GM21381 (cell line): ENCODE results near the gene FAM181A.

Source experiments
- ATAC-seq: cut with Tn5 transposase; IDR thresholded peaks from one replicate; pipeline ENCODE4 v1.9.1; 2021; ENCODE audit warnings: mild to moderate bottlenecking, moderate library complexity; ENCODE audit not compliant: unreplicated experiment

FAM181A gene

DNA sequence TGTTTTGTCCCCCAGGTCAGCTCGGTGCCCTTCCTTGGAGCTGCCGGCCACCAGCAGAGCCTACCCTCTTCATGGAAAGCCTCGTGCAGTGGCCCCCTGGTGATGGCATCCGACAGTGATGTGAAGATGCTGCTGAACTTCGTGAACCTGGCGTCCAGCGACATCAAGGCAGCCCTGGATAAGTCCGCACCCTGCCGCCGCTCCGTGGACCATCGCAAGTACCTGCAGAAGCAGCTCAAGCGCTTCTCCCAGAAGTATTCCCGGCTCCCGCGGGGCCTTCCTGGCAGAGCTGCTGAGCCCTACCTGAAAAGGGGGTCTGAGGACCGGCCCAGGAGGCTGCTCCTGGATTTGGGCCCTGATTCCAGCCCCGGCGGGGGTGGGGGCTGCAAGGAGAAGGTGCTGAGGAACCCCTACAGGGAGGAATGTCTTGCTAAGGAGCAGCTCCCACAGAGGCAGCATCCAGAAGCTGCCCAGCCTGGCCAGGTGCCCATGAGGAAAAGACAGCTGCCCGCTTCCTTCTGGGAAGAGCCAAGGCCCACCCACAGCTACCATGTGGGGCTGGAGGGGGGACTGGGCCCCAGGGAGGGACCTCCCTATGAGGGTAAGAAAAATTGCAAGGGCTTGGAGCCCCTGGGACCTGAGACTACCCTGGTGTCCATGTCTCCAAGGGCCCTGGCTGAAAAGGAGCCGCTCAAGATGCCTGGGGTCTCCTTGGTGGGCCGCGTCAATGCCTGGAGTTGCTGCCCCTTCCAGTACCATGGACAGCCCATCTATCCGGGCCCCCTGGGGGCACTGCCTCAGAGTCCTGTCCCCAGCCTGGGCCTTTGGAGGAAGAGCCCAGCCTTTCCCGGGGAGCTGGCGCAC is 1.3 kb downstream of the FAM181A start:
- ATAC-seq = no peak

DNA sequence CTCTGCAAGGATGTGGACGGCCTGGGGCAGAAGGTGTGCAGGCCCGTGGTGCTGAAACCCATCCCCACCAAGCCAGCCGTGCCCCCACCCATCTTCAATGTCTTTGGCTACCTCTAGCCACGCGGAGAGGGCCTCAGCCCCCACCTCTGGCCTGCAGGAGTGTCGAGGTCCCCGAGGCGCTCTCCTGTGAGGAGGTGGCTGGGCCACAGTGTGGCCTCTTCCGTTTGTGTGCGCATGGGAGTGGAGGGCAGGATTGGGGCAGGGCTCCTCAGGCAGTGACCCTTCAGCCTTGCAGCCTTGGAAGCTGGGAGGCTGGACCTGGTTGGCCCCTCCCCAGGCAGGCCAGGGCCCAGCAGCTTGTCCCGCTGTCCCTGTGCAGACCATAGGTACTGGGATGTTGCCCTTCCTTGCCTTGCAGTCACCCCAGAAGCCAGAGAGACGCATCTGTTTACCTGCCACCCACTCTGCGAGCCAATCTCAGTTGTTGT is 1.9 kb downstream of the FAM181A start:
- no peak for ATAC-seq

DNA sequence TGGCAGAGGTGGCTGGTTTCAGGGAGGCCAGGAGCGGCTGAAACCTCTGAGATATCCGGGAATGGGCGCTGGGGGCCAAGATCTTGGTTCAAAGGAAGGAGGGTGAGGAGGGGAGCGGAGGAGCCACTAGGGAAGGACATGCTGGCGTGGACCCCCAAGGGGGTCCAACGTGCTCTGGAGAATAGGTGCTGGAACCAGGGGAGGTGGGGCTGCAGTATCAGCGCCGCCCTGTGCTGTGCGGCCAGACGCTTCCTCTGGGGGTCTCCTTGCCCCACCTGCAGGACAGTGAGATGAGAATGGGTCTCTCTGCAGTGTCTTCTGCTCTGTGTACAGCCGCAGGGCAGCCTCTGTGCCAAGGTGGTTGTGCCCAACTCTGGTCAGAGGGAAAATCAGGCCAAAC is 2.5 kb downstream of the FAM181A start:
- no peak for ATAC-seq

DNA sequence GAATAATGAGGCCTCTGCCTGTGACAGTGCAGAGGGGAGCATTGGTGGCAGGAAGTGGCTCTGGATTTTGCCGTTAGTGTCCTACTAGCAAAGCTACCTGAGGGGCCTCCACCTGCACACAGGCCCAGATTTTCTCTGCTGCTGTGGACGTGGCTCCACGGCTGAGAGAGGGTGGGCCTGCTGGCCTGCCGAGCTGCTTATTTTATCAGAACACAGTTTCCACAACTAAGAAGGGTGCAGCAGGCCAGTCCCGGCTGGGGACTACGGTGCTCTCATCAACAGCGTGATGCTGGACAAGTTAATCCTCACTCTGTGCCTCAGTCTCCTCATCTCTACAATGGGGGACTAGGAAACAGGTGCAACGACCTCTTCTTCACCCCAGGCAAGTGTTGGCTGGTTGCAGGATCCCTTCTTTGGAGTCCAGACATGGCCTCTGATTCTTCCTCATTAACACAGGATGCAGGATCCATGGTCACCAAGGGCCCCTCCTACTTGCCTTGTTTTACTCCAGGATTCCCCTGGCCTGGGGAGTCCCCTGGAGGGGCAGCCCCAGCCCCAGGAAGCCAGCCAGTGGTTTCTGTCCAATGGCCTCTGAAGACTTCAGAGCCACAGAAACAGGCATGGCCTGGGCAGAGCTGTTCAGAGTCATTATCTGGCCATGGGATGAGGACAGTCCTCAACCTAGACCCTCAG is 3.3 kb downstream of the FAM181A start:
- ATAC-seq = no peak

DNA sequence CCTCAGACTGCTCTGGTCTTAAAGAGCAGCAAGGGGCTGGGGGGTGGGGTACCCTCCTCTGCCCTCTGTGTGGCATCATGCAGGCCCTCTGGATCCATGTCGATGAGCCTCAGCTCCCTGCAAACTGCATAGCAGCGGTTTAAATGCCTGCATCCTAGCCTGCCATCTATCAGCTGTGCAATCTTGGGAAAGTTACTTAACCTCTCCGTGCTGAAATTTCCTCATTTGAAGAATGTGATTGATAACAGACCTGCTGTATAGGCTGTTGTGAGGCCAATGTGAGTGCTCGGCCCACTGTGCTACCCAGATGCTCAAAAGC is 3.8 kb downstream of the FAM181A start:
- ATAC-seq = no peak

DNA sequence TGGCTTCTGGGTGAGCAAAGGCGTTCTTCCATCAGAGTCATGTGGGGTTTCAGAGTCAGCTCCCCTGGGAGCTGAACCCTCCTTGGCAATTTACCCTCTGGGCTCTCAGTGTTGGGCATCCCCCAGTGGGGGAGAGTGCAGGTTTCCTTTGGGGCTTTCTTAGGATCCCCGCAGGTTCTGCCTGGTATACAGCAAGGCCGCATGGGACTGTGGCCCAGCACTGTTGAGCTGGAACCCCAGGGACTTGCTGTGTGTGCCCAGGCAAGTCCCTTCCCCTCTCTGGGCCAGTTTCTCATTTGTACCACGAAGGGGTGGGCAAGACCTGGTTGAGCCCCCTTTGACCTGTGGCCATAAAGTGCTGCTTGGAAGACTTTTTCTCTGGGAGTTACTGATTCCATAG is 5.5 kb downstream of the FAM181A start:
- no peak for ATAC-seq

DNA sequence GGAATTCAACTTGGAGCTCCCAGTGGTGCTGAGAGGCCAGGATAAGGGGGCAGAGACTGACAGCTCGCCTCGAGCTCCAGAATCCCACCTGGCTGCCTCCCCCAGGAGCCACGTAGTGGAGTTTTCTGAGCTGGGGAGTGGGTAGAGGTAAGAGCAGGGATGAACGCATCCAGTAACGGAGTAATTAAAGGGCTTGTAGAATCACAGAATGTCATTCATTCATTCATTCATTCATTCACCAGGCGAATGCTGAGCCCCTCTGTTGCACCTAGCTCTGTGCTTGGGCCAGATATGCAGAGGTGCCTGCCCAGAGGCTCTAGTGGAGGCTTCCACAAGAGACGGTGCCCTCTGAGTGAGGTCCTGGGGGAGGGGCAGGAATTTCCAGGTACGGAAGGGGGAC is 8.1 kb downstream of the FAM181A start:
- ATAC-seq = no peak

DNA sequence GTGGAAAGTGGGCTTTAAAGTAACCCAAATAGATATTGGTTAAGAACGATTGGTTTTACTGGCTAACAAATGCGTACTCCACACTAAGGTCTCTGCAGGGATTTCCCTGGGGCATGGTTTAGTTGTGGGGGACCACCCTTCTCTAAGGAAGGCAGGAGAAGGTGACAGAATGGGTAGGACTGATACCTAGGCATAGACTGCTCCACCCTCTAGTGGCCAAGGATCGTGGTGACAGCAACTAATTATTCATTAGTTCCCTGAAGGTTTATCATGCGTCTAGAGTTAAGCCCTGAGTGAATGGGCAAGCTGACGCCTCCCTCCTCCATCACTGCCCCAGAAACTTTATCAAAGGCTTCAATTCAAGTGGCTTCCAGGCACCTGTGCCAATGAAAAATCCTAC is 9.1 kb downstream of the FAM181A start:
- no peak for ATAC-seq

DNA sequence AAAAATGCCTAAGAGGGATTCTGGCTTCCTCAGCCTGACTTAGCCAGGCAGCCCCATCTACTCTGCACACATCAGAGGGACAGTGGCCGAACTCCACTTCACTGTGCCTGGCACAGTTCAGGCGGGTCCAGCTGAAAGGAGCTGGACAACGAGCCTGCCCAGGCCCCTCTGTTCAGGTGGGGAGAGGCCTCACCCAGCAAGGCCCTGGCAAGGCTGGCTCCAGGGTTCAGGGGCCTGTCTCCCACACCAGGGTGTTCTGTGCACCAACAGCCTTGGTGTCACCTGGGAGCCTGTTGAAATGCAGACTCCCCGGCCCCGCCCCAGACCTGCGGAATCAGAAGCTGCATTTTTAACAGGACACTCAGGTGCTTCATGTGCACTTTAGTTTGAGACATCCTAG is 9.8 kb downstream of the FAM181A start:
- ATAC-seq = no peak

DNA sequence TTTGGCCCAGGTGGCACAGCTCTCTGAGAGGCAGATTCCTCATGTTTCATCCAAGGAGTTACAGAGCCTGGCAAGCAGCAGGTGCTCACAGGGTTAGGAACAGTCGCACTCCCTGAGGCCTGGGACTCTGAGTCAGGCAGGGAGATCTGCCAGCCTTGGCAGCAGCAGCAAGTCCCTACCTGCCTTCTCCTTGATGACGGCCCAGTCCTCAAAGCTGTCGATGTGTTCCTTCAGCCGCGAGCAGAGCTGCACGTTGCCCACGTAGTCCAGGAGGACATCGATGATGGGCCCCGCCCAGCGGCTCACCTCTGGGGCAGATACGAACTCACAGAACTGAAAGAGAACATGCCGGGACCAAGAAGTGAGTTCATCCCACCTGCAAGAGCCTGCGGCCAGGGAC is 10.4 kb downstream of the FAM181A start:
- no peak for ATAC-seq

DNA sequence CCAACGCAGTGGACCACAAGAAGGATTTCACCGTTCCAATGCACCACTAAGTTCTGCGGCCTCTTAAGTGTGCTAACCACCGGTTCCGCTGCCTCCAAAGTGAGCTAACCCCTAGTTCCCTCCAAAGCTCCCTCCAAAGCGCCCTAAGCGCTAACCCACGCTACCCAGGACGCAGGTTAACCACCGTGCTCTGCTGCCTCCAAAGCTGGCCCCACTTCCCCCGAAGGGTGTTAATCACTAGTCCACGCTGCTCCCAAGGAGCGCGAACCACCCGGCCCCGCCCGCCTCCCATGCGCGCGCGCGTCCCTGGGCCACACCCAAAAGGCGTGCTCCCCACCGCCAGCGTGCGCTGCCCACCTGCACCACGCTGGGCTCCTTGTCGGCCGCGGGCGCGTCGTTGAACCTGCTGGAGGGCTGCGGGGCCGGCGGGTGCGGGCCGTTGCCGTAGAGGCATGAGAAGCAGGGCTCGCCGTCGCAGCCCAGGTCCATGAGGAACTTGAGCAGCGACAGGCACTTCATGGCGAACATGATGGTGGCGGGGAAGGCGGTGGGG is 11.7 kb downstream of the FAM181A start:
- ATAC-seq = no peak

DNA sequence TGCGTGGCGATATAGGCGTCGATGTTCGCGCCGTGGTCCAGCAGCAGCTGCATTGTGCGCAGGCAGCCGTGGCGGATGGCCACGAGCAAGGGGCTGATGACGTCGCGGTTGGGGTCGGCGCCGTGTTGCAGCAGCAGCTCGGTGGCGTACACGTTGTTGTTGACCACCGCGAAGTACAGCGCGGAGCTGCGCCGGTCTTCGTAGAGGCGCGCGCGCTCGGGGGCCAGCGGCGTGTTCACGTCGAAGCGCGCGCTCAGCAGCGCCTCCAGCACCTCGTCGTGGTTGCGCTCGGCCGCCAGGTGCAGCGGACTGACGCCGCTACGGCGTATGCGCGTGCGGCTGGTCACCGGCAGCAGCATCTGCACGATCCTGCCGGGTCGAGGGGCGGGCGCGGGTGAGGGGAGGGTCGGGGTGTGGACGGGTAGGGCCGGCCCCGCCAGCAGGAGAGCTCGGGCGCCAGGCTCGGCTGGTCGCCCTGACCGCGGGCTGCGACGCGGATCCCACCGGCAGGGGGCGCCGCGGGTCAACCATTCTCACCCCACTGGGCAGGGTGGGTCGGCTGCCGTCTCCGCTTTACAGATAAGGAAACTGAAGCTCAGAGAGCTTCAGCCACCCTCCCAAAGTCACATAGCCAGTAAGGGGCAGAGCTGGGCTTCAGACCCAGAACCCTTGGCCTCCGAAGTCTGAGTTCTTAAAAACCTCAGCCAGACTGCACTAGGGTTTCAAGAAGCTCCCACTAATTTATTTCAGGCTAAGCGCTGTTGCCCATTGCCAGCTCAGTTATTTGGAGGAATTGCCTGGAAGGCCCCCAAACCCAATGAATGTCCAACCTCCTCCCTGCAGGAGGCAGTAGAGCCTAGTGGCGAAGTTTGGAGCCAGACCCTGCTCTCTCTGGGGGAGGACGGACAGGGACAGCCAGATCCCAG is 12.4 kb downstream of the FAM181A start:
- ATAC-seq = peak; percentile 90

DNA sequence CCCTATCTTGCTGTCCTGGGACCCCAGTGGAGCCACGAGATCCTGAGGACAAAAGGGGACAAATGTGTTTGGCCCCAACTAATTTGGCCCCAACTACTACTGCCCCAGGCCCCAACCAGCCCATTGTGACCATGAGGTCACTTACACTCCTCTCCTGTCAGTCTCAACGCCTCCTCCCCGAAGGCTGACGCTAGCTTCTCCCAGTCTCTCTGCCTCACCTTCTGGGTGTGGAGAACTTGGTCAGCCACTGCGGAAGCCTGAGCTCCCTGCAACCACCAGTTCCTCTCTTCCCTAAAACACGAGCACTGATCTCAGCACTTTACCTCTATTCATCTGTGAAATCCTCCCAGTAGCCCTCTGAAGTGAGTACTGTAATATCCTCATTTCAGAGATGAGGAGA is 13.3 kb downstream of the FAM181A start:
- no peak for ATAC-seq

DNA sequence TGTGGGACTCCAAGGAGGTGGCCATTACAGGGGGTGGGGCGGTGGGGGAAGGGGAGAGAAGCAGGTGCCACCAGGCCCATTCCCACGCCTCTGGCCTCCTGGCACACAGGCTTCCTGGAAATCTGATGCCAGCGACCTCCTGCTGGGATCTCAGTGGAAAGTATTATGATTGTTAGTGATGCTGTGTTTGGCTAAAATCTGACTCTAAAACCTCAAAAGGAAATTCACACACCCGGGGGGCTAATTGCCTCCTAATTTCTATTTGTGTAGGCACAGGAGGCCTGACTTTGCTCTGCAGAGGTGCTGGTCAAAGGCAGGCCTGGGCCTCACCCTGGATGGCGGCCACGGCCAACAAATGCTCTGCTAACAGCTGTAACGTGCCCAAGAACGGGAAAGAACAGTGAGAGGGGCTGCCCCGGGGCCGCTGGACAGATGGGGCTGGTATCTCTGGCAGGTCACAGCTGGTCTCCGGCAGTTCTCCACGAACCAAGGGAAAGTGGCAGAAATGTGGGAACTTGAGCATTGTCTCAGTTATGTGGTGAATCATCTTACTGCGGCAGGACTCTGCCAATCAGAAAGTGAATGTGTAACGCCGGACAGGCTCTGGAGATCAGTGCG is 14.3 kb downstream of the FAM181A start:
- no peak for ATAC-seq

DNA sequence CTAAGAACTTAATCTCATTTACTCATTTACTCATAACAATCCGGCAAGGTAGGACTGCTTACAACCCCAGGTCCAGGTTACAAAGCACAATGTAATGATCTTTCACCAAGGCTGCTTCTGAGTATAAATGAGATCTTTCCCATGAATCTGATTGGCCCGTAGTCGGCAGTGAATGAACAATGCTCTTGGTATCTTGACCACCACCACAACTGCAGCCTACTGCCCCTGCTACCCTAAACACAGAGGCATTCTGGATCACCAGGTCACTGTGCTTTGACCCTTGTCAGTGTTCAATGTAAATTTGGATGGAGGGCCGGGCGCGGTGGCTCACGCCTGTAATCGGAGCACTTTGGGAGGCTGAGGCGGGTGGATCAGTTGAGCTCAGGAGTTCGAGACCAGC is 15.9 kb downstream of the FAM181A start:
- ATAC-seq = no peak

DNA sequence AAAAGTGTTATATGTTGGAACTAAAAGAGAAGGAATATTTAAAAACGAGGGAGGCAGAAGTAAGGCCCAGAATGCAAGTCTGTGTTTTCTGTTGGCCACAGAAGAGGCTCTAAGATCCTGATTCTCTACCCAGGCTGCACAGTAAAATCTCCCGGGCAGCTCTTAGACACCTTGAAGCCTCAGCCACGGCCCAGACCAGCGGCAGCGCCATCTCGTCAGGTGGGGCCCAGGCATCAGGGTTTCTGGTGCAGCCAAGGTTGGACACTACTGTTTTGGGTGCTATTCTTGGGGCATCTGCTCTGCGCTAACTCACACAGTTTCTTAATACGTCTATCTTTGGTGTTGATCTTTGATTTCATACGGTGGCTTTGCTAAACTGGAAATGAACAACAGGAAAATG is 16.8 kb downstream of the FAM181A start:
- ATAC-seq = no peak

DNA sequence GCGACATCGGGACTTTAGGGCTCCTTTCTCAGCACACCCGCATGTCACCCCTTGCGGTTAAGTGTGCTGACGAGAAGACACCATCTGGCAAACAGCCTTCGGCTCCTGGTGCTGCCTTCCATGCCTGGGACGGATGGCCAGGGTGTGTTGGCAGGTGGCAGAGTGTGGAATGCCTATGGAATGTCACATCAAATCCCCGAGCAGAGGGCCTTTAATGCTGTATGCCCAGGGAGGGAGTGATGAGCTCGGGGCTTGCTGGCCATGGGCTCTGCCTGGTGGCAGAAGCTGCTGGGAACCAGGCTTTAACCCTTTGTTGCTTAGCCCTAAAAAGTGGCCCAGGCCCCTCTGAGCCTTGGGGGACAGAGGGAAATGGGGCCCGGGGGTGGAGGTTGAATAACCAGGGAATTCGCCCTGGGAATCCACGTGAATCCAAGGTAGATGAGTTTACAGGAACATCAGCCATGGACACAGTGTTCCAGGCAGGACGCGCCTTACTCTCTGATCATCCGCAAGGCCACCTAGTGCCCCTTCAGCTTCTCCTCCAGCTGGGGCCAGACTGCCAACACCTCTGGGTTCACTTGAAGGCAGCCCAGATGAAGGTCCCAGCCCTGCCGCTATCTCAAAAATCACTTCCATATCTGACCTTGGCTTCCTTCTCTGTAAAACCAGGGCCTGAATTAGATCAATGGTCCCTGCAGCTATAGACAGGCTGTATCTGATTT is 17.4 kb downstream of the FAM181A start:
- no peak for ATAC-seq

DNA sequence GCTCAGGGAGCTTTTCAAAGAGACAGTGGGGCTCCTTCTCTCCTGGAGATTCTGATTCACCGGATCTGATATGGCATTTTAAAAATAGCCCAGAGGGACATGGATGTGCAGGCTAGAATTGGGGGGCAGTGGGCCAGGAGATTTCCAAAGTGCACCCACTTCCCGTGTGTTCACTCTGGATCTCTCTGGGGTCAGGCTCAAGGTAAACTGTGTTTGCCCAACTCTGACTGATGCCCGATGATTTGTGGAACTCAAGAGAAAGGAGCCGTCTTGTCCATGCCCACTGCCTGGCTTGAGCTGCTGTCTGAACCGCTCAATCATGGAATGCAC is 17.9 kb downstream of the FAM181A start:
- no peak for ATAC-seq

DNA sequence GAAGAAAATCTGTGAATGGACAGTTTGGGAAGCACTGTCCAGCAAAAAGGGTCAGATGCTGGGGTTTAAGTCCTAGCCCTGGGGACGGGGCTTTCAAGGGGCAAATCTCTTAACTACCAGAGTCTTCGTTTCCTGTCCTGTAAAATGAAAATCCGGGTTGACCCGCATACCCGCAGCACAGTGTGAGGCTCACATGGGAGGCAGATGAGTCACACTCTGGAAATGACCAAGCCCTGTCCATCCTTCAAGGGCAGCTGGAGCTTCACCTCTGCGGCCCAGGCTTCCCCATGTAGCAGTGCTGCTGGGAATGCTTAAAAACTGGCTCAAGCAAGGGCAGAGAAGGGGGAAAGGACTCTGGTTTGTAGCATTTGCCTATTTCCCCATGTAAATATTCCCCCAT is 19.0 kb downstream of the FAM181A start:
- ATAC-seq = no peak

DNA sequence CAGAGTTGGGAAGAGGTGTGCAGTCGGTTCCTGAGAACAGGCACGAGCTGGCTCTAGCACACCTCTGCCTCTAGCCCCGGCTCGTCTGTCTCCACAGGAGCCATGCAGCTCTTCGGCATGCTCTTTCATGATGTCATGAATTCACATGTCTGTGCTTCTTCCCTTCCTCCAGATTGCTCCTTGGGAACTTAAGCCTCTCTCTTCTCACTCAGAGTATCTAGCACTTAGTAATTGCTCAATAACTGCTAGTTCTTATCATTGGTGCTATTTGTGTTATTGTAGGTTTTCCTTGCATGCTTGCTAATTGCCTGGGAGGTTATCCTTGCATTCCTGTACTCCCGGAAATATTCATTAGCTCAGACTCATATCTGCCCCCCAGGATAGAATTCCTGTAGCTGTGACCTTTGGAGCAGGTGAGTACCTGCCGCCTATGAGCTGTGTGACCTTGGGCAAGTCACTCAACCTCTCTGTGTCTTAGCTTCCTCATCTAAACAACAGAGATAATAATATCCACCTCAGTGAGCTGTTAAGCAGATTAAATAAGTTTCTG is 19.5 kb downstream of the FAM181A start:
- ATAC-seq = no peak
